SK-N-SH (cell line): ENCODE measurements around the gene C1QL3. TPM values are rescaled to one million over a fixed set of nuclear protein-coding genes. Genes with fewer than 3 reads are reported as not detected.

Experiments used
- CTCF ChIA-PET: fragments of 300-600, 350-600 bp; formaldehyde crosslinking; extraction: SDS; loops from one replicate; lab custom pipeline; 2021; lab: Yijun Ruan, JAX
- POLR2A ChIA-PET: fragments of 350-600 bp; sonication (Branson Sonifier 250); formaldehyde crosslinking; extraction: SDS; loops from one replicate; lab custom pipeline; 2020; ENCODE audit warnings: antibody characterized with exemption, inconsistent platforms; lab: Yijun Ruan, JAX
- DNase-seq: peaks from one replicate; pipeline ENCODE4 v3.0.0; 2012
- H2AFZ ChIP-seq: fragments of 200-600 bp; sonication (generic); 2 replicates; pipeline ENCODE4 v1.8.1; 2016; ENCODE audit warnings: antibody characterized with exemption, mild to moderate bottlenecking, low read depth
- H3F3A ChIP-seq: fragments of 200-600 bp; sonication (generic); replicated peaks from 2 replicates; pipeline ENCODE3; 2016; ENCODE audit warnings: antibody characterized with exemption, mild to moderate bottlenecking; ENCODE audit not compliant: insufficient read depth
- H3K27ac ChIP-seq, 2 experiments: fragments of 200-500 bp in 1 of 2; fragments of 200-600 bp in 1 of 2; sonication (Bioruptor generic) in 1 of 2; sonication (generic), shearing (Covaris generic) in 1 of 2; 2 replicates each; pipeline versions ENCODE4 v1.5.1 to v1.6.1; 2014 to 2016; ENCODE audit warnings: low read depth in 2 of 2, inconsistent platforms in 1 of 2, low read length in 1 of 2, mild to moderate bottlenecking in 1 of 2, mixed read lengths in 1 of 2
- H3K27me3 ChIP-seq: fragments of 200-600 bp; sonication (generic), shearing (Covaris generic); 2 replicates; pipeline ENCODE4 v1.6.1; 2016; ENCODE audit warnings: mixed run types; ENCODE audit not compliant: insufficient read depth
- H3K36me3 ChIP-seq, 2 experiments: fragments of 200-500 bp in 1 of 2; fragments of 200-600 bp in 1 of 2; sonication (Bioruptor generic) in 1 of 2; sonication (generic) in 1 of 2; replicated peaks in 1 of 2; 2 replicates each; pipeline versions ENCODE3 to v1.5.1; 2014 to 2016; ENCODE audit warnings: low read length in 1 of 2, mild to moderate bottlenecking in 1 of 2; ENCODE audit not compliant: insufficient read depth in 2 of 2, control insufficient read depth in 1 of 2
- H3K4me1 ChIP-seq, 2 experiments: fragments of 200-500 bp in 1 of 2; fragments of 200-600 bp in 1 of 2; sonication (Bioruptor generic) in 1 of 2; sonication (generic), shearing (Covaris generic) in 1 of 2; 2 replicates each; pipeline versions ENCODE4 v1.5.1 to v1.6.1; 2014 to 2016; ENCODE audit warnings: low read depth in 1 of 2, low read length in 1 of 2, mixed run types in 1 of 2; ENCODE audit not compliant: insufficient read depth in 2 of 2, control insufficient read depth in 1 of 2
- H3K4me2 ChIP-seq: fragments of 200-600 bp; sonication (generic), shearing (Covaris generic); 2 replicates; pipeline ENCODE4 v1.6.1; 2017; ENCODE audit warnings: mixed run types
- H3K4me3 ChIP-seq, 2 experiments: fragments of 200-500 bp in 1 of 2; fragments of 200-600 bp in 1 of 2; sonication (Bioruptor generic) in 1 of 2; sonication (generic), shearing (Covaris generic) in 1 of 2; 2 replicates each; pipeline versions ENCODE4 v1.5.1 to v1.8.1; 2014 to 2016; ENCODE audit warnings: low read depth in 2 of 2, inconsistent platforms in 1 of 2, low read length in 1 of 2, mild to moderate bottlenecking in 1 of 2, mixed read lengths in 1 of 2, moderate library complexity in 1 of 2
- H3K79me2 ChIP-seq: fragments of 200-600 bp; sonication (generic); 2 replicates; pipeline ENCODE4 v1.8.1; 2017; ENCODE audit warnings: mild to moderate bottlenecking; ENCODE audit not compliant: insufficient read depth
- H3K9ac ChIP-seq: fragments of 200-600 bp; sonication (generic); 2 replicates; pipeline ENCODE4 v1.6.1; 2017; ENCODE audit warnings: mixed run types
- H3K9me2 ChIP-seq: fragments of 200-600 bp; sonication (generic); 2 replicates; pipeline ENCODE4 v1.6.1; 2017; ENCODE audit warnings: mixed run types
- H3K9me3 ChIP-seq: fragments of 200-600 bp; sonication (generic); 2 replicates; pipeline ENCODE4 v1.6.1; 2017; ENCODE audit warnings: mixed run types, mild to moderate bottlenecking, moderate library complexity
- H4K20me1 ChIP-seq: fragments of 200-600 bp; sonication (generic); 2 replicates; pipeline ENCODE4 v1.6.1; 2017; ENCODE audit warnings: mild to moderate bottlenecking, mixed run types; ENCODE audit not compliant: insufficient read depth
- CHD2 ChIP-seq: fragments of 150-350 bp; IDR thresholded peaks from 2 replicates; pipeline ENCODE4 v1.6.1; 2018; ENCODE audit warnings: low read length; ENCODE audit not compliant: partially characterized antibody
- IRF3 ChIP-seq: fragments of 150-350 bp; IDR thresholded peaks from 2 replicates; pipeline ENCODE4 v1.6.1; 2016; ENCODE audit warnings: mild to moderate bottlenecking, low read depth, low read length
- SIN3A ChIP-seq: IDR thresholded peaks from 2 replicates; pipeline ENCODE4 v1.6.1; 2012; ENCODE audit warnings: low read depth, mild to moderate bottlenecking, low read length, moderate library complexity, borderline replicate concordance
- TEAD4 ChIP-seq: IDR thresholded peaks from 2 replicates; pipeline ENCODE4 v1.4.0; 2012; ENCODE audit warnings: mild to moderate bottlenecking, borderline replicate concordance; ENCODE audit not compliant: insufficient read depth
- WGBS: methylation state at CpG from one replicate; pipeline ENCODE4 v1.1.6; 2017; ENCODE audit warnings: low lambda C conversion rate; 5-methylcytosine and 5-hydroxymethylcytosine counted together
- polyA plus RNA-seq, 3 experiments: library from polyadenylated mRNA; depleted of rRNA; stranded (reverse); fragments of >200 nt; gene quantifications; 2 replicates each; pipeline ENCODE4 v1.2.3, GENCODE V29; 2012
- small RNA-seq, 7 experiments: library from RNA; depleted of rRNA; stranded (forward); fragments of <200 nt; gene quantifications; one replicate each; pipeline ENCODE3, GENCODE V24; 2012

The C1QL3 gene
- polyA plus RNA-seq, 1 of the 3 experiments (the other 2 are of a cell fraction), result not detected

GRCh38 chr10:16470747-16471146, 50.9 kb downstream of the C1QL3 start:
- Histone ChIP-seq H3K9me3 (no peaks in the 10 kb centered on the region), H3K27me3 (no peaks in the 10 kb centered on the region), H3F3A (no peaks in the 10 kb centered on the region), H3K79me2 (no peaks in the 10 kb centered on the region), H3K9ac (no peak overlapping the region), H3K36me3 (no peaks in the 10 kb centered on the region), H3K27ac (no peak overlapping the region), H3K9me2 (no peaks in the 10 kb centered on the region), H2AFZ (no peak overlapping the region), H3K4me2 (no peak overlapping the region), H3K4me3 (no peak overlapping the region), H3K4me1 (no peaks in the 10 kb centered on the region), H4K20me1 (no peaks in the 10 kb centered on the region)
- ChIA-PET CTCF (interaction anchor here (1.4 kb wide), 1 partner anchor 74 kb away, joined by 3 read pairs; no protein-coding TSS in a partner anchor), POLR2A (no interaction called here)
- no peak for DNase-seq
- WGBS, result 53% methylated on average over 5 of the region's 5 CpGs
- TF ChIP-seq SIN3A (no peak), CHD2 (no peak)

GRCh38 chr10:16466001-16466400, 55.7 kb downstream of the C1QL3 start:
- Histone ChIP-seq H3K27me3 (no peaks in the 10 kb centered on the region), H4K20me1 (no peaks in the 10 kb centered on the region), H3K9ac (no peak overlapping the region), H3K4me1 (no peaks in the 10 kb centered on the region), H3K36me3 (no peaks in the 10 kb centered on the region), H3K9me3 (no peaks in the 10 kb centered on the region), H3K4me2 (no peak overlapping the region), H3K4me3 (no peak overlapping the region), H3F3A (no peaks in the 10 kb centered on the region), H3K9me2 (no peaks in the 10 kb centered on the region)
- no peak for DNase-seq
- 55% methylated on average over 1 of the region's 1 CpG for WGBS
- ChIA-PET POLR2A (no interaction called here), CTCF (no interaction called here)
- TF ChIP-seq TEAD4 (no peak), IRF3 (no peak)
- TF ChIP-seq, all 33 proteins: peak for 0
- H3K27ac ChIP-seq, result no peak overlapping the region
- no peak overlapping the region for H2AFZ ChIP-seq
- no peaks in the 10 kb centered on the region for H3K79me2 ChIP-seq

Small RNAs within 50 kb of the gene (small RNA-seq; reads per million reads assigned to genes)
- 0 to 11.9 (median 0) reads per million in 7 experiments for gene RNU2-18P

Other genes with a start within 250 kb of the C1QL3 start
- gene PTER, start 84.9 kb downstream of the C1QL3 start, polyA plus RNA-seq (2012; rRNA removed), result not detected in 2 replicates